ENCODE measurements around the gene TEX264. TPM values are rescaled to one million over a fixed set of nuclear protein-coding genes. Genes with fewer than 3 reads are reported as not detected.

TEX264 gene
- total RNA-seq, 2 donors from 2014 or later, result 27.3 to 50.9 TPM

DNA sequence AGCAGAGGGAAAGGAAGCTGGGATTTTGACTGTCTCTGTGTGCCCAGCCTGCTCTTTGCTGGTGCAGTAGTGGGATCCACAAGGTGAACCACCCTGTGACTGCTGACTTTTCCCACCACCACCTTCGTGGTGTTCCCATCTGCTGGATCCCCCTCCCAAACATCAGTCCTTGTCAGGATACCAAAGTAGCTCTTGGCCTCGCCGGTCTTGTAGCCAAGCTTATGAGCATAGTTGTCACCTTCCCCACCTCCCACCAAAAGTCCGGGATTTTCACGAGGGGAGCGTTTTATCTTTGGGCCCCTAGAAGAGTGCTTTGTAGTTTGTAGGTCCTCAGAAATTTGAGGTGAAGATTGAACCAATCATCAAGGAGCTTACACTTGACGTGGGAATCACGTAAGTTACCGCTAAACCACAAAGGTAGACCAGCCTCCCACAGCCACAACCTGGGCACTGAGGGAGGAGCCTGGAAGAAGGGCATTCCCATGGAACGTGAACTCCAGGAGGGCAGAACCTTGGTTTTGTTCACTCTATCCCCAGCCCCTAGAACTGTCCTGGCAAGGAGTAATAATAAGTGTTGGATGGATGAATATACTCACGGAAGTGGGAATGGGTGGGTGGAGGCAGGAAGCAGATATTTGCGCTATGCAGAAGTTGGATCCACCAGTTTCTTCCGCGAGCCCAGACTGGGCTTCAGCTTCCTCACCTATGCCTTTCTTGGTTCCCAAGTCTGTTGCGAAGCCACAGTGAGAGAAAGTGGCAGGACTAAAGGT, 814 bp upstream of the TEX264 start:
- Histone ChIP-seq H3K27ac (peak overlapping the region; percentile 82 to 86), H3K9me3 (no peaks in the 10 kb centered on the region), H3K36me3 (no peaks in the 10 kb centered on the region), H3K4me1 (ENCODE audit: control insufficient read depth in 1 of 2, low read depth in 2 of 2) (peaks cover 7 to 30% of the 10 kb centered on the region in 2 donors), H3K27me3 (replicated peaks; ENCODE audit: insufficient read depth) (no peaks in the 10 kb centered on the region), H3K4me3 (peak overlapping the region; percentile 91)
- no peak for DNase-seq (ENCODE audit: low spot score)
- TF ChIP-seq, protein P1, sequence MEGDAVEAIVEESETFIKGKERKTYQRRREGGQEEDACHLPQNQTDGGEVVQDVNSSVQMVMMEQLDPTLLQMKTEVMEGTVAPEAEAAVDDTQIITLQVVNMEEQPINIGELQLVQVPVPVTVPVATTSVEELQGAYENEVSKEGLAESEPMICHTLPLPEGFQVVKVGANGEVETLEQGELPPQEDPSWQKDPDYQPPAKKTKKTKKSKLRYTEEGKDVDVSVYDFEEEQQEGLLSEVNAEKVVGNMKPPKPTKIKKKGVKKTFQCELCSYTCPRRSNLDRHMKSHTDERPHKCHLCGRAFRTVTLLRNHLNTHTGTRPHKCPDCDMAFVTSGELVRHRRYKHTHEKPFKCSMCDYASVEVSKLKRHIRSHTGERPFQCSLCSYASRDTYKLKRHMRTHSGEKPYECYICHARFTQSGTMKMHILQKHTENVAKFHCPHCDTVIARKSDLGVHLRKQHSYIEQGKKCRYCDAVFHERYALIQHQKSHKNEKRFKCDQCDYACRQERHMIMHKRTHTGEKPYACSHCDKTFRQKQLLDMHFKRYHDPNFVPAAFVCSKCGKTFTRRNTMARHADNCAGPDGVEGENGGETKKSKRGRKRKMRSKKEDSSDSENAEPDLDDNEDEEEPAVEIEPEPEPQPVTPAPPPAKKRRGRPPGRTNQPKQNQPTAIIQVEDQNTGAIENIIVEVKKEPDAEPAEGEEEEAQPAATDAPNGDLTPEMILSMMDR (IDR thresholded peaks at IDR 0.05), result no peak
- no peak for ATAC-seq (ENCODE audit: insufficient number of reproducible peaks, low FRiP score, low read depth)

DNA sequence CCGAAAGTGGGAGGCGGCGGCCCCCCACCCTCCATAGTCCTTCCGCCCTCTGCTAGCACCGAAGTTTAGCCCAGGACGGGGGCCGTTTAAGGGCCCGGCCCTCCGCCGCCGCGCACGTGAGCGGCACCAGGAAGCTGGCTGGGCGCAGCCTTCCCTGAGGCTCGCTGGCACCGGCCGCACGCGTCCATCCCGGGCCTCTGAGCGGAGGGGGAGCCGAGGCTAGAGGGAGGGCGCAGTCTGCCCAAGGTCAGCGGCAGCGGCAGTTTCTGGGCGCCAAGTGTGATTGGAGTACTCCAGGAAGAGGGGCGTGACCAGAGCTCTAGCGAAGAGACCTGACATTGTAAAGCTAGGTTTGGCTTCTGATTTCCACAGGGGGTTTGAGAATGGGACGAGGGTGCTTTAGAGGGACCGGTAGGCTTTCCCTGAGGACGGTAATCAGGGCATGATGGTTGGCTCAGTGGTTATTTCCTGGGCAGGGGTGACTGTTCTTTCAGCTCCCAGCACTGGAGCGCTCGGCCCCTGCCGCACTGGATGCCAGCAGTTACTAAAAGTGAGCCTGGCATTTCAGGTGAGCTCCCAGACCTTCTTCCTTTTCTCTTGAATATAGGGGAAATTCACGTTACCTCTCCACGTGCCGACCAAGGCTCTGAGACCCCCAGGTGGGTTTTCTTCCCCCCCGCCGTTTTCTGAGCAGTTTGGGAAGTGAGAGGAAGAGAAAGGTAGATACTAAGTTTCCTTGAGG, 853 bp downstream of the TEX264 start:
- no peak for ATAC-seq (ENCODE audit: insufficient number of reproducible peaks, low FRiP score, low read depth)
- no peak for DNase-seq (ENCODE audit: low spot score)

DNA sequence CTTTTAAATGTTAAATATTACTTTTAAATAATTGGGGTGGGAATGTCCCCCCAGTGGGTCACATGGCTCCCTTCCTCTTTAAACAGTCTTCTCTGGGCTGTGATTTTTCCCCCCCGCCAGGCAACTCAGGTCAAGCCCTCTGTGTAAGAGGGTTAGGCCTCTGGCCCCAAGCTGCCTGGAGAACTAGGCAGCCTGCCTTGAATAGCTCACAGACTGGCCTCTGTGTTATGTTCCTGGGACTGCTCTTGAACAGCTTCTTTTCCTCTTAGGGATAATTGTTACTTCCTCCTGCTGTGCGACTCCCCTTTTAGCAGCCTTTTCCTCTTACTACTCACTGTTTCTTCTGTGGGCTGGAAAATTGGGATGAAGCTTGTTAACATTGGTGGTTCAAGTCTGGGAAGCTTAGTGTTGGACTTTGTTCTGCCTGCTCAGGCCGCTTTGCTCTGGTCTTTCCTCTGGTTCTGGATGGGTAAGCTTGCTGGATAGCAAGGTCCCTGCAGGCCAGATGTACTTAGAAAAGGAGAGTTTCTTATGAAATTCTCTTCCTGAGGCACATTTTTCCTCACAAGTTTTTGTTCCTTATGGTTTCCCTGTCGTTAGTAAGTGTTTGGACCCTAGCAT, 2.2 kb downstream of the TEX264 start:
- ATAC-seq (ENCODE audit: insufficient number of reproducible peaks, low FRiP score, low read depth), result no peak
- Histone ChIP-seq H3K9me3 (no peaks in the 10 kb centered on the region), H3K27ac (no peak overlapping the region), H3K4me1 (ENCODE audit: control insufficient read depth in 1 of 2, low read depth in 2 of 2) (peaks cover 7 to 30% of the 10 kb centered on the region in 2 donors), H3K4me3 (no peak overlapping the region), H3K27me3 (replicated peaks; ENCODE audit: insufficient read depth) (no peaks in the 10 kb centered on the region), H3K36me3 (no peaks in the 10 kb centered on the region)
- no peak for DNase-seq (ENCODE audit: low spot score)
- TF ChIP-seq, protein P1 (IDR thresholded peaks at IDR 0.05), result no peak

More for the DNA sequence above, 853 bp downstream of the TEX264 start:
- Histone ChIP-seq H3K9me3 (no peaks in the 10 kb centered on the region), H3K27ac (peak overlapping the region; percentile 82 to 86), H3K4me1 (ENCODE audit: control insufficient read depth in 1 of 2, low read depth in 2 of 2) (peaks cover 7 to 30% of the 10 kb centered on the region in 2 donors), H3K27me3 (replicated peaks; ENCODE audit: insufficient read depth) (no peaks in the 10 kb centered on the region), H3K36me3 (no peaks in the 10 kb centered on the region), H3K4me3 (peak overlapping the region; percentile 91)
- TF ChIP-seq, protein P1 (IDR thresholded peaks at IDR 0.05), result no peak

DNA sequence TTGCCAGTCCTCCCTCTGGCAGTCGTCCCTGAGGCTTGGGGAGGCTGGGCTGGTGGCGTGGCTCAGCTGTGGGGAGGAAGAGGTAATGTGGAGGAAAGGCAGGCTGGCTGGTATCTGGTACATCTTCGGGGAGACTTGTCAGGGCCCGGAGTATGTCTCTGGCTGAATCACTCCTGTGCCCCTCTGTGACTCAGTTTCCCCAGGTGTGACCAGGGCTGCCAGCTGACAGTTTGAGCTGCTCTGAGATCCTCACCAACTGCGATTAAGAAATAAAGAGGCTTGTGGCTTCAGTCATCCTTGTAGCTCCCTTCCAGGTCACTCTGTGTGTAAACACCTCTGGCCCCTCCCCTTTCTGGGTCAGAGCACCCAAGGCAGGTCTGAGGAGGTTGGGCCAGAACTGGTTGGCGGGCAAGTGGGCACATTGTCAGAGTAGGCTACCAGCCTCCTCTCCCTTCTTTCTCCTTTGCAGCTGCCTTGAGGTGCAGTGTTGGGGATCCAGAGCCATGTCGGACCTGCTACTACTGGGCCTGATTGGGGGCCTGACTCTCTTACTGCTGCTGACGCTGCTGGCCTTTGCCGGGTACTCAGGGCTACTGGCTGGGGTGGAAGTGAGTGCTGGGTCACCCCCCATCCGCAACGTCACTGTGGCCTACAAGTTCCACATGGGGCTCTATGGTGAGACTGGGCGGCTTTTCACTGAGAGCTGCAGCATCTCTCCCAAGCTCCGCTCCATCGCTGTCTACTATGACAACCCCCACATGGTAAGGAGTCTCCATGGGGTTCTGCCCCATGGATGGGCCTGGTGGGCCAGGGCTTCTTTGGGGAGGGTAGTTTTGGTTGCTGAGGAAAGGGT, 3.0 kb downstream of the TEX264 start:
- DNase-seq (ENCODE audit: low spot score) (no peak), ATAC-seq (ENCODE audit: insufficient number of reproducible peaks, low FRiP score, low read depth) (no peak)
- Histone ChIP-seq H3K4me1 (ENCODE audit: control insufficient read depth in 1 of 2, low read depth in 2 of 2) (peaks cover 7 to 30% of the 10 kb centered on the region in 2 donors), H3K36me3 (peaks cover 2% of the 10 kb centered on the region), H3K4me3 (no peak overlapping the region), H3K27me3 (replicated peaks; ENCODE audit: insufficient read depth) (no peaks in the 10 kb centered on the region), H3K27ac (no peak overlapping the region), H3K9me3 (no peaks in the 10 kb centered on the region)
- TF ChIP-seq, protein P1 (IDR thresholded peaks at IDR 0.05), result no peak

Measured in thoracic aorta (tissue), 2 donors.